Measurements from ENCODE around the gene KIAA1191. TPM values are rescaled to one million over a fixed set of nuclear protein-coding genes. Genes with fewer than 3 reads are reported as not detected.
"Not testable (repeated sequence)": the region's sequence is repeated elsewhere in the genome, so short reads cannot be mapped to it uniquely, and the experiment has no call there.

The KIAA1191 gene
- total RNA-seq, result 89.5 to 103 TPM (median 91.5 TPM) in 3 replicates
- long read RNA-seq, transcript KIAA1191-201 (9 exons, 2,991 nt), result major isoform, 130 of 201 reads
- long read RNA-seq, transcript KIAA1191-202 (8 exons, 2,700 nt), result minor isoform, 5 of 201 reads
- long read RNA-seq, partial matches to known transcripts, result 34 of 201 reads
- long read RNA-seq, other reads (novel, unspliced or antisense), result 26 of 201 reads

- H3K4me3 Mint-ChIP-seq (ENCODE audit: unreplicated experiment), result peak within 1 kb of the TSS; percentile 97
- H3K27ac Mint-ChIP-seq (ENCODE audit: unreplicated experiment), result peak within 1 kb of the TSS; percentile 94
- H3K9me3 Mint-ChIP-seq (ENCODE audit: low read depth), result no peaks in the 10 kb centered on the region
- TF ChIP-seq CTCF (IDR thresholded peaks at IDR 0.05), result peak; percentile 66
- DNase-seq (ENCODE audit: low spot score), result peak; percentile 97
- H3K4me1 Mint-ChIP-seq (ENCODE audit: low read depth), result peaks cover 34% of the 10 kb centered on the region
- no peaks in the 10 kb centered on the region for H3K27me3 Mint-ChIP-seq (ENCODE audit: low read depth)
- peaks cover 3% of the 10 kb centered on the region for H3K36me3 Mint-ChIP-seq (ENCODE audit: low read depth)
Observed at GRCh38 chr5:176361437-176362232, at the start of gene KIAA1191. Gene KIAA1191, minus strand, starts transcription at chr5:176361764. Its CDS starts 2,256 bp downstream, at chr5:176359508.

DNA sequence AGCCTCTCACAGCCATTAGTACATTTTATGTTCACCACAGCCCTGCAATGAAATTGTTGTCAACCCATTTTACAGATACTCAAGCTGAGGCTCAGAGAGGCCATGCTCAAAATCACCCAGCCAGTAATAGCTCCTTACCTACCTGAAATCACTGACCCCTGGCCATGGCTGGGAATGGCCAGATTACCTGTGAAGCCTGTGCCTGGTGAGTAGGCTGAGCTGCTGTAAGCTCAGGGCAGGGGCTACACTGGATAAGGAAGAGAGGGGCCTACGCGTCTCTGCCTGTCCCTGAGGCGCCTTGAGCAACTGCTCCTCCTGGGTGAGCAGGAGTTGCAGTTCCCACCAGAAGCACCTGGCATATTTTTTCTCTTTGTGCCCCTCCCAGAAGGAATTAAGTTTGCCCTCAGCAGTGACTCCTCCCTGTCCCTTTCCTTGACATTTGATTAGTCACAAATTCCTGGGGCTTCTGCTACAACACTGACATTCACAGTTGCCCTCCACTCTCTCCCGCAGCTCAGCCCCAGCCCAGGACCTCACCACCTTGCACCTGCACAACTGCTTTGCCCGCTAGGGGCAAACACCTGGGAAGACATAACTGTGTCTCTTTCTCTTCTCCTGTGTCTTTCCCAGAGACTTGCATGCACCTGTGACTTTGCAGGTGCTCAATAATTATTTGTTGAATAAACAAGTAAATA, 49.1 kb upstream of the KIAA1191 start:
- H3K27me3 Mint-ChIP-seq (ENCODE audit: low read depth), result no peaks in the 10 kb centered on the region
- H3K9me3 Mint-ChIP-seq (ENCODE audit: low read depth), result no peaks in the 10 kb centered on the region
- peaks cover 18% of the 10 kb centered on the region for H3K36me3 Mint-ChIP-seq (ENCODE audit: low read depth)
- H3K4me3 Mint-ChIP-seq (ENCODE audit: unreplicated experiment), result no peak overlapping the region
- H3K4me1 Mint-ChIP-seq (ENCODE audit: low read depth), result peaks cover 45% of the 10 kb centered on the region
- DNase-seq (ENCODE audit: low spot score), result no peak
- no peak for TF ChIP-seq CTCF (IDR thresholded peaks at IDR 0.05)
- no peak overlapping the region for H3K27ac Mint-ChIP-seq (ENCODE audit: unreplicated experiment)

GRCh38 chr5:176409765-176410164, 48.2 kb upstream of the KIAA1191 start:
- H3K9me3 Mint-ChIP-seq (ENCODE audit: low read depth), result no peaks in the 10 kb centered on the region
- TF ChIP-seq CTCF (IDR thresholded peaks at IDR 0.05), result no peak
- no peak for DNase-seq (ENCODE audit: low spot score)
- H3K27ac Mint-ChIP-seq (ENCODE audit: unreplicated experiment), result no peak overlapping the region
- peaks cover 36% of the 10 kb centered on the region for H3K4me1 Mint-ChIP-seq (ENCODE audit: low read depth)
- H3K4me3 Mint-ChIP-seq (ENCODE audit: unreplicated experiment), result no peak overlapping the region
- H3K36me3 Mint-ChIP-seq (ENCODE audit: low read depth), result peaks cover 20% of the 10 kb centered on the region
- H3K27me3 Mint-ChIP-seq (ENCODE audit: low read depth), result no peaks in the 10 kb centered on the region

- no peaks in the 10 kb centered on the region for H3K9me3 Mint-ChIP-seq (ENCODE audit: low read depth)
- no peak overlapping the region for H3K4me3 Mint-ChIP-seq (ENCODE audit: unreplicated experiment)
- H3K4me1 Mint-ChIP-seq (ENCODE audit: low read depth), result peaks cover 24% of the 10 kb centered on the region
- no peak overlapping the region for H3K27ac Mint-ChIP-seq (ENCODE audit: unreplicated experiment)
- no peak for TF ChIP-seq CTCF (IDR thresholded peaks at IDR 0.05)
- no peaks in the 10 kb centered on the region for H3K27me3 Mint-ChIP-seq (ENCODE audit: low read depth)
- no peak for DNase-seq (ENCODE audit: low spot score)
- H3K36me3 Mint-ChIP-seq (ENCODE audit: low read depth), result peaks cover 20% of the 10 kb centered on the region
Observed at GRCh38 chr5:176408590-176408989, 47.0 kb upstream of the KIAA1191 start.

GRCh38 chr5:176408252-176408573, 46.6 kb upstream of the KIAA1191 start:
- peaks cover 20% of the 10 kb centered on the region for H3K36me3 Mint-ChIP-seq (ENCODE audit: low read depth)
- H3K4me1 Mint-ChIP-seq (ENCODE audit: low read depth), result peaks cover 20% of the 10 kb centered on the region
- DNase-seq (ENCODE audit: low spot score); H3K9me3 Mint-ChIP-seq (ENCODE audit: low read depth); H3K27me3 Mint-ChIP-seq (ENCODE audit: low read depth); H3K4me3 Mint-ChIP-seq (ENCODE audit: unreplicated experiment); H3K27ac Mint-ChIP-seq (ENCODE audit: unreplicated experiment): not testable (repeated sequence)
